CD14-positive monocyte (primary cell): ENCODE results near the gene HID1. TPM values are rescaled to one million over a fixed set of nuclear protein-coding genes. Genes with fewer than 3 reads are reported as not detected.

ENCODE experiments used
- DNase-seq, 3 donors: peaks; one replicate each; pipeline ENCODE4 v3.0.0-alpha.2; 2011 to 2022
- H2AFZ ChIP-seq: 2 replicates; pipeline ENCODE4 v1.6.0; 2012; ENCODE audit warnings: mild to moderate bottlenecking, low read depth, low read length, inconsistent platforms; ENCODE audit not compliant: insufficient read depth, poor library complexity, severe bottlenecking
- H3K27ac ChIP-seq, 2 donors: 1 replicate in 1 of 2; 2 replicates in 1 of 2; pipeline ENCODE4 v1.5.1; 2012 to 2013; ENCODE audit warnings: low read length in 2 of 2, control low read depth in 1 of 2, inconsistent platforms in 1 of 2, low read depth in 1 of 2, mild to moderate bottlenecking in 1 of 2
- H3K27me3 ChIP-seq, 2 donors: one replicate each; pipeline versions ENCODE4 v1.6.0 to v1.6.1; 2011 to 2013; ENCODE audit warnings: low read length in 2 of 2; ENCODE audit not compliant: control insufficient read depth in 2 of 2, insufficient read depth in 2 of 2
- H3K36me3 ChIP-seq, 2 donors: replicated peaks in 1 of 2; 1 replicate in 1 of 2; 2 replicates in 1 of 2; pipeline versions ENCODE4 v1.5.1 to v1.6.1; 2012 to 2013; ENCODE audit warnings: low read length in 2 of 2, control low read depth in 1 of 2, inconsistent platforms in 1 of 2, mild to moderate bottlenecking in 1 of 2; ENCODE audit not compliant: insufficient read depth in 2 of 2, control insufficient read depth in 1 of 2
- H3K4me1 ChIP-seq, 2 donors: 1 replicate in 1 of 2; 2 replicates in 1 of 2; pipeline versions ENCODE4 v1.5.1 to v1.6.1; 2012 to 2013; ENCODE audit warnings: low read length in 2 of 2, control low read depth in 1 of 2, inconsistent platforms in 1 of 2, mild to moderate bottlenecking in 1 of 2, moderate library complexity in 1 of 2; ENCODE audit not compliant: insufficient read depth in 2 of 2, control insufficient read depth in 1 of 2
- H3K4me2 ChIP-seq: replicated peaks from 2 replicates; pipeline ENCODE3; 2012; ENCODE audit warnings: low read length, moderate library complexity, mild to moderate bottlenecking; ENCODE audit not compliant: poor library complexity, severe bottlenecking; ENCODE audit errors: extremely low read depth
- H3K4me3 ChIP-seq, 3 experiments: fragments of 200-600 bp in 1 of 3; sonication (generic) in 1 of 3; replicated peaks in 1 of 3; 1 replicate in 2 of 3; 2 replicates in 1 of 3; pipeline ENCODE4 v1.5.1; 2011 to 2013; ENCODE audit warnings: low read length in 3 of 3, mild to moderate bottlenecking in 3 of 3, control low read depth in 2 of 3, low read depth in 2 of 3, inconsistent platforms in 1 of 3, moderate library complexity in 1 of 3
- H3K79me2 ChIP-seq: 2 replicates; pipeline ENCODE4 v1.6.0; 2012; ENCODE audit warnings: mild to moderate bottlenecking, control low read depth, inconsistent platforms, low read length, moderate library complexity; ENCODE audit not compliant: insufficient read depth
- H3K9ac ChIP-seq: 2 replicates; pipeline ENCODE4 v1.6.0; 2017; ENCODE audit warnings: low read length, mild to moderate bottlenecking; ENCODE audit not compliant: insufficient read depth, poor library complexity, severe bottlenecking
- H3K9me3 ChIP-seq, 2 donors: replicated peaks in 1 of 2; 1 replicate in 1 of 2; 2 replicates in 1 of 2; pipeline versions ENCODE4 v1.5.1 to v1.6.1; 2012 to 2013; ENCODE audit warnings: low read length in 2 of 2, control low read depth in 1 of 2; ENCODE audit not compliant: control insufficient read depth in 1 of 2, insufficient read depth in 1 of 2
- H4K20me1 ChIP-seq: 2 replicates; pipeline ENCODE4 v1.6.0; 2012; ENCODE audit warnings: mild to moderate bottlenecking, low read length, control low read depth, moderate library complexity; ENCODE audit not compliant: insufficient read depth
- H3K27ac Mint-ChIP-seq, 7 donors: one replicate each; pipeline ENCODE4 v1.8.0; 2020; ENCODE audit warnings: mild to moderate bottlenecking in 7 of 7, mixed read lengths in 7 of 7, moderate library complexity in 6 of 7, inconsistent platforms in 2 of 7
- H3K27me3 Mint-ChIP-seq, 3 donors: one replicate each; pipeline ENCODE4 v1.8.0; 2021 to 2022; ENCODE audit warnings: low read depth in 3 of 3, mild to moderate bottlenecking in 3 of 3, mixed read lengths in 3 of 3, moderate library complexity in 3 of 3, inconsistent platforms in 1 of 3
- H3K36me3 Mint-ChIP-seq, 2 donors: one replicate each; pipeline ENCODE4 v1.8.0; 2020; ENCODE audit warnings: mixed read lengths in 2 of 2, inconsistent platforms in 1 of 2, mild to moderate bottlenecking in 1 of 2
- H3K4me1 Mint-ChIP-seq: one replicate; pipeline ENCODE4 v1.8.0; 2020; ENCODE audit warnings: mild to moderate bottlenecking, mixed read lengths
- H3K4me3 Mint-ChIP-seq, 2 donors: one replicate each; pipeline ENCODE4 v1.8.0; 2020; ENCODE audit warnings: mild to moderate bottlenecking in 2 of 2, mixed read lengths in 2 of 2, moderate library complexity in 1 of 2
- H3K9me3 Mint-ChIP-seq, 7 donors: one replicate each; pipeline ENCODE4 v1.8.0; 2020 to 2022; ENCODE audit warnings: mixed read lengths in 7 of 7, mild to moderate bottlenecking in 6 of 7, moderate library complexity in 6 of 7, inconsistent platforms in 2 of 7
- CTCF ChIP-seq: fragments of 200-600 bp; IDR thresholded peaks from one replicate; pipeline ENCODE4 v1.8.0; 2022; ENCODE audit warnings: antibody characterized with exemption, mild to moderate bottlenecking
- WGBS: methylation state at CpG from one replicate; pipeline ENCODE4 v1.1.5; 2013; ENCODE audit warnings: missing lambda C conversion rate; ENCODE audit not compliant: insufficient coverage; 5-methylcytosine and 5-hydroxymethylcytosine counted together
- intact Hi-C, 2 donors: fragments of 100-400 bp; cut with micrococcal nuclease; formaldehyde crosslinking; loops; one replicate each; pipeline versions ENCODE4 v1.15.0 to v1.15.1; 2023
- polyA plus RNA-seq, 3 donors: library from polyadenylated mRNA; depleted of rRNA in 1 of 3; unstranded in 2 of 3; stranded (reverse) in 1 of 3; fragments of 300-500 nt in 2 of 3; fragments of >200 nt in 1 of 3; fragmentation: Illumina TruSeq in 2 of 3; gene quantifications; 1 replicate in 2 of 3; 2 replicates in 1 of 3; pipeline ENCODE4 v1.2.3, GENCODE V29; 2012 to 2021

Gene HID1
- polyA plus RNA-seq, 3 donors, result not detected

DNA sequence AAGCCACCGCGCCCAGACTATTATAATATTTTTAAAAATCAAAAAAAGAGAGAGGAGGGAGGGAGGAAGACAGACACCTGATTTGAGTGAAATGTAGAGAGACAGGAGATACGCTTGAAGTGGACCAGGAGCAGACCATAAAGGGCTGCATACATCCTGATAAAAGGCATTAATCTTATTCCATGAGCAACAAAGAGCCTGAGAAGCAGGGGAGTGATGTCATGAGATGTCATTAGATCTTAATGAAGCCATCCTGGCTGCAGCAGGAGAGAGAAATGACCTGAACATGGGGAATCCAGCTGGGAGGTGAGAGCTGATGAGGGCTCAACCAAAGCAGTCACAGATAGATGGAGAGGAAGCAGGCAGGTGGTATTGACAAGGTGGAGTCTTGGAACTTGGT, 5.2 kb upstream of the HID1 start:
- Mint-ChIP-seq H3K9me3 (peaks cover 0 to 21% (median 4%) of the 10 kb centered on the region in 7 donors), H3K27me3 (peaks cover 61 to 83% (median 75%) of the 10 kb centered on the region in 3 donors), H3K4me1 (peaks cover 20% of the 10 kb centered on the region), H3K36me3 (peaks cover 0 to 7% of the 10 kb centered on the region in 2 donors), H3K4me3 (no peak overlapping the region), H3K27ac (peak overlapping the region in 1 of 7 donors; percentile 45)
- Histone ChIP-seq H3K4me3 (no peak overlapping the region), H3K27ac (no peak overlapping the region), H3K36me3 (no peaks in the 10 kb centered on the region), H3K4me1 (peaks cover 16 to 19% of the 10 kb centered on the region in 2 donors), H3K9me3 (no peaks in the 10 kb centered on the region), H3K4me2 (no peak overlapping the region), H3K9ac (no peak overlapping the region), H3K27me3 (peaks cover 24 to 51% of the 10 kb centered on the region in 2 donors), H3K79me2 (no peaks in the 10 kb centered on the region), H2AFZ (no peak overlapping the region), H4K20me1 (no peaks in the 10 kb centered on the region)
- intact Hi-C loops, result no loop called here
- TF ChIP-seq CTCF, result no peak
- no CpG with 5 or more reads among the region's 3 CpGs for WGBS
- no peak for DNase-seq

GRCh38 chr17:74975943-74976342, 3.4 kb upstream of the HID1 start:
- no peak overlapping the region for H2AFZ ChIP-seq
- intact Hi-C loops, result no loop called here
- no peak for DNase-seq
- H3K4me1 ChIP-seq, result peaks cover 12 to 17% of the 10 kb centered on the region in 2 donors
- no peak for TF ChIP-seq CTCF
- Mint-ChIP-seq H3K9me3 (peaks cover 0 to 16% (median 5%) of the 10 kb centered on the region in 7 donors), H3K27ac (no peak overlapping the region), H3K27me3 (peaks cover 61 to 83% (median 78%) of the 10 kb centered on the region in 3 donors), H3K36me3 (peaks cover 0 to 6% of the 10 kb centered on the region in 2 donors), H3K4me1 (peaks cover 13% of the 10 kb centered on the region), H3K4me3 (no peak overlapping the region)
- no peaks in the 10 kb centered on the region for H3K36me3 ChIP-seq
- H3K4me2 ChIP-seq, result no peak overlapping the region
- WGBS, result 83% methylated on average over 1 of the region's 4 CpGs
- no peaks in the 10 kb centered on the region for H4K20me1 ChIP-seq
- no peak overlapping the region for H3K27ac ChIP-seq
- no peaks in the 10 kb centered on the region for H3K79me2 ChIP-seq
- no peak overlapping the region for H3K9ac ChIP-seq
- no peak overlapping the region for H3K4me3 ChIP-seq
- peaks cover 0 to 6% of the 10 kb centered on the region in 2 donors for H3K9me3 ChIP-seq
- H3K27me3 ChIP-seq, result peaks cover 24 to 52% of the 10 kb centered on the region in 2 donors
